ENCODE results near the gene MGAT4A.
"Not testable (repeated sequence)": the region's sequence is repeated elsewhere in the genome, so short reads cannot be mapped to it uniquely, and the experiment has no call there.

The MGAT4A gene

DNA sequence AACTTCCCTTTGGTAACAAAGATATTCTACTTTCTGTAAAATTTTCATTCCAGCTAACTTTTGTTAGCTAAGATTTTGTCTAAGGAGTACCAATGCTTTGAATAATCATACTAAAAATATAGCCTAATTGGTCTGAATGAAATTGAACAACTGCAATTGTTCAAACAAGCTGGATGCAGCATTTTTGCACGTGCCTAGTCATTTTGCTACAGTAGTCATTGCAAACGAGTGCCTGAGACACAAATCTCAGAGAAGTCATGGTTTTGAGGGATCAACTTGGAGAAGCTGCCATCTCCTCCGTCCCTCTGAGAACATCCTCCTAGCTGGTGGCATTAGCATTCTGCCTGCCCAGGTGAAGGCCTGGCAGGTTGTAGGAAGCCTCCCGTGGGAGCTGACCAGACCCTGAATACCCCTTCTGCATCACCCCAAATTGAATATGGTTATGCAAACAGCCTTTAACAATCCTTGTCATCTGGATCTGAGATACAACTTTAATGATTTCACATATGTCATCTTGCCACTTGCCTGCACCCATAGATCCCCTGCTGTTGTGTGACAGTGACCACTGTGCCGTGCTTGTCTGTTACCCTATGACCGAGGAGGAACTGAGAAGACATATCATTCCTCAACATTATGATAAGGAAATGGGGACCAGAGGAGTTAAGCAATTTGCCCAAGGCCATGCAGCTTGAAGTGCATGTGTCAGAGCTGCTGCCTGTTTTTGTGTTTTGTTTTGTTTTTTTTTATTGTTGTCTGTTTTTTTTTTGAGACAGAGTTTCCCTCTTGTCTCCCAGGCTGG, 29.1 kb upstream of the MGAT4A start:
- peak; percentile 89 to 91 for DNase-seq

- DNase-seq: no peak
Measured at GRCh38 chr2:98759338-98759737, 28.4 kb upstream of the MGAT4A start.

- DNase-seq: peak; percentile 93 to 94
Measured at GRCh38 chr2:98757904-98758421, 27.0 kb upstream of the MGAT4A start.

GRCh38 chr2:98753801-98754200, 22.9 kb upstream of the MGAT4A start:
- DNase-seq: peak; percentile 45 to 49

DNA sequence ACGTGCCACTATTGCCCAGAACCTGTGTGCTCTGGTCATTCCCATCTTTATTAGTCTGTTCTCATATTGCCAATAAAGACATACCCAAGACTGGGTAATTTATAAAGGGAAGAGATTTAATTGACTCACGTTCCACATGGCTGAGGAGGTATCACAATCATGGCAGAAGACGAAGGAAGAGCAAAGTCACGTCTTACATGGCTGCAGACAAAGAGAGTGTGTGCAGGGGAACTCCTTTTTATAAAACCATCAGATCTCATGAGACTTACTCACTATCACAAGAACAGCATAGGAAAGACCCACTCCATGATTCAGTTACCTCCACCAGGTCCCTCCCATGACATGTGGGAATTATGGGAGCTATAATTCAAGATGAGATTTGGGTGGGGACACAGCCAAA, 21.8 kb upstream of the MGAT4A start:
- DNase-seq: not testable (repeated sequence)

DNA sequence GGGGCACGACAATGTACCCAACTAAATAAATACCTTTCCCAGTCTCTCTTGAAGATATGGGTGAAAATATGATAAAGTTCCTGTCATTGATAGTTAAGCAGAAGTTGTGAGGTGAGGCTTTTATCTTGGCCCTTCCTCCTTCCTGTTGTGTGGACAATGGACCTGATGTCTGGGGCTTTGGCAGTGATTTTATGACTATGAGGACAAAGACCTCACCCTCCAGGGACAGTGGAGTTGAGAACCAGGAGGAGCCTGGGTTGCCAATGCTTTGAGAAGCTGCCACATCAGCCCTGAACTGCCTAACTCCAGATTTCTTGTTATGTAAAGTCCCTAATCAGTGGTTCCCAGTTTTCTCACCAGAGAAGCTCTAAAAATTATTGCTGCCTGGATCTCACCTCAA, 20.8 kb upstream of the MGAT4A start:
- DNase-seq: no peak

- DNase-seq: no peak
Measured at GRCh38 chr2:98750593-98751282, 19.8 kb upstream of the MGAT4A start.

GRCh38 chr2:98749066-98749450, 18.1 kb upstream of the MGAT4A start:
- DNase-seq: peak; percentile 93 to 94

GRCh38 chr2:98748292-98749065, 17.5 kb upstream of the MGAT4A start:
- DNase-seq: peak in 1 of 2 donors; percentile 71

GRCh38 chr2:98747888-98748287, 17.0 kb upstream of the MGAT4A start:
- DNase-seq: no peak

DNA sequence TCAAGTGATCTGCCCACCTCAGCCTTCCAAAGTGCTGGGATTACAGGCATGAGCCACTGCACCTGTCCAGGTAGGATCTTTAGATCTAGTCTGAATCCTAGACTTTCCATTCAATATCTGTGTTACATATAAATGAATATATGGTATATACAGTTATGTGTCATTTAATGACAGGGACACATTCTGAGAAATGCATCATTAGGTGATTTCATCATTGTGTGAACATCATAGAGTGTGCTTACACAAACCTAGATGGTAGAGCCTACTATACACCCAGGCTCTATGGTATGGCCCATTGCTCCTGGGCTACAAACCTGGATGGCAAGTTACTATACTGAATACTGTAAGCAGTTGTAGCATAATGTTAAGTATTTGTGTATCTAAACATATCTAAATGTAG, 15.5 kb upstream of the MGAT4A start:
- no peak for DNase-seq

DNA sequence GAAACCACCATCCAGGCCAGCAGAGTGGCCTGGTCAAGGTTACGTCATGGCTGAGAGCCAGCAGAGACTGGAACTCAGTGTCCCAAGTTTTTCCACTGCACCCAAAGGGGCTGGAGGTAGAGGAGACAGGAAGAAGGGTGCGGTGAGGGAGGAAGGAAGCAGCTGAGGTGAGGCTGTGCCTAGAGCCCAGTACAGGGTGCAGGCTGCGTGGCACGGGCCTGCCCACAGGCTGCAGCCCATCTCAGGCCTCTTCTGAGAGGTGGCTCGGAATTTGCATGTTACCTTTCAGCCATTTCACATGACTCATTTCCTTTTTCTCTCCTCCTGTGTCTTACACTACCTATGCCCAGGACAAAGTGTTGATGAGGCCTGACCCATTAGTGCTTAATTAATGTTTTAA, 13.7 kb upstream of the MGAT4A start:
- DNase-seq: no peak

DNA sequence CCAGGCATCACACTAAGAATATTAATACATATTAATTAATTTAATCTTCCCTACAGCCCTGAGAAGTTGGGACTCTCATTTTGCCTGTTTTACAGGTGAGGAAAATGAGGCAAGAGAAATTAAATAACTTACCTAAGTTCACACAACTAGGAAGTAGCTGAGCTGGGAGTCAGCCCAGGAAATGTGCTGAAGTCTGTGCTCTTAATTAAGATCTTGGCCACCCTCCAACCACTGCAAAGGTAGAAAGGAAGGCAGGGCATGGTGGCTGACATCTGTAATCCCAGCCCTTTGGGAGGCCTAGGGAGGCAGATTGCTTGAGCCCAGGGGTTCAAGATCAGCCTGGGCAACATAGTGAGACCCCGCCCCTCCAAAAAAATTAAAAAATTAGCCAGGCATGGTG, 12.9 kb upstream of the MGAT4A start:
- DNase-seq: no peak

DNA sequence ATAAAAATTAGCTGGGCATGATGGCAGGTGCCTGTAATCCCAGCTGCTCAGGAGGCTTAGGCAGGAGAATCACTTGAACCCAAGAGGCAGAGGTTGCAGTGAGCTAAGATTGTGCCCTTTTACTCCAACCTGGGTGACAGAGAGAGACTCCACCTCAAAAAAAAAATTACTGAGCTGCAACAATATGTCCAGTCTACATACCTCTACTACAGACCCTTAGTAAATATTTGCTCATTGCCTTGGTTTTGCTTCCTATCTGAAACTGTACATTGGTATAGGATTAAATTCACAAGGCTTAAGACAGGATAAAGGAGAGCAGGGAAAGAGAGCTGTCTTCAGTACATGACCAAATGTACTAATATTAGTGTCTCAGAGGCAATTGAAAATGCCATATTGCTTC, 8.1 kb upstream of the MGAT4A start:
- DNase-seq: no peak

GRCh38 chr2:98738304-98738703, 7.4 kb upstream of the MGAT4A start:
- no peak for DNase-seq

DNA sequence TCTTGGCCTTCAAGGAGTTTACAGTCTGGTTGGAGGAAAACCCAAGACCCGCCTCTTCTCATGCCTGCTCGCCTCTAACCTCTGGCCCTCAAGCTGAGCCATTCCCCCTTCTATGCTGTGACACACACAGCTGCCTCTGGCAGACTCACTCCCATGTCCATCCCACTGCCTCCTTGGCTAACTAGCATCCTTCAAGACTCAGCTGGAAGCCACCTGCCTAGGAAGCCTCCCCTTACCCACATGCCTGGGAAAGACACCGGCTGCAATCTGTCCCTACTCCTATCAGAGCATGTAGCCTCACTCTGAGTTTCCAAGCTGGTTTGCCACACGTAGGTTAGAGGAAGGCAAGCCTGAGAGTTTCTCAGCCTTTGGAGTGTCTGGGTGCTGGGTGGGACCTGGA, 6.9 kb upstream of the MGAT4A start:
- no peak for DNase-seq

GRCh38 chr2:98736464-98736889, 5.5 kb upstream of the MGAT4A start:
- DNase-seq: no peak

GRCh38 chr2:98734823-98735260, 3.9 kb upstream of the MGAT4A start:
- no peak for DNase-seq

GRCh38 chr2:98734162-98734561, 3.2 kb upstream of the MGAT4A start:
- peak; percentile 29 to 34 for DNase-seq

GRCh38 chr2:98732430-98733051, 1.6 kb upstream of the MGAT4A start:
- no peak for DNase-seq

GRCh38 chr2:98731894-98732349, 990 bp upstream of the MGAT4A start:
- peak; percentile 25 to 45 for DNase-seq

- peak; percentile 41 to 70 for DNase-seq
Measured at GRCh38 chr2:98730707-98731040, 258 bp downstream of the MGAT4A start.
